Measurements from ENCODE around the gene NGEF. TPM values are rescaled to one million over a fixed set of nuclear protein-coding genes. Genes with fewer than 3 reads are reported as not detected.
A peak's percentile ranks its signal among the peaks of the same experiment; 100 is the strongest.

The NGEF gene
- total RNA-seq, 1 experiment from 2014 or later = 71.3 TPM

GRCh38 chr2:232999354-232999753 lies 13.7 kb downstream of the NGEF start:
- no peak overlapping the region for H3K27ac ChIP-seq (ENCODE audit: low read length)
- no peak overlapping the region for H2AFZ ChIP-seq (ENCODE audit: low read length)
- intact Hi-C loops (cut with micrococcal nuclease) = no loop called here

GRCh38 chr2:232998666-232998985 lies 14.4 kb downstream of the NGEF start:
- Histone ChIP-seq H3K9ac (ENCODE audit: low read length) (no peak overlapping the region), H3K36me3 (ENCODE audit: low read depth, low read length) (no peaks in the 10 kb centered on the region), H3K9me2 (replicated peaks; ENCODE audit: low read length) (no peaks in the 10 kb centered on the region), H3K4me1 (ENCODE audit: insufficient read depth, low read length) (no peaks in the 10 kb centered on the region), H3K27ac (ENCODE audit: low read length) (no peak overlapping the region), H3K4me2 (ENCODE audit: low read length) (no peak overlapping the region), H3K27me3 (ENCODE audit: low read length) (no peaks in the 10 kb centered on the region), H4K20me1 (ENCODE audit: low read length) (no peaks in the 10 kb centered on the region), H3K79me2 (ENCODE audit: low read length) (no peaks in the 10 kb centered on the region), H3F3A (ENCODE audit: low read length, unreplicated experiment) (no peaks in the 10 kb centered on the region), H3K4me3 (ENCODE audit: low read length) (no peak overlapping the region), H3K9me3 (ENCODE audit: low read length) (no peaks in the 10 kb centered on the region), H2AFZ (ENCODE audit: low read length) (no peak overlapping the region)
- DNase-seq (no peak), ATAC-seq (no peak)
- no TSS peak for BruUV-seq (replicated peaks)
- POLR2A ChIA-PET (ENCODE audit: unreplicated experiment) = no interaction called here
- TF ChIP-seq CTCF (conservative IDR thresholded peaks at IDR 0.05; ENCODE audit: low read depth, low read length) (no peak), EZH2 (IDR thresholded peaks at IDR 0.05; ENCODE audit: low read length, unreplicated experiment) (no peak), EZH2phosphoT487 (IDR thresholded peaks at IDR 0.05; ENCODE audit: borderline replicate concordance, low read length) (no peak)
- intact Hi-C loops (cut with micrococcal nuclease) = no loop called here
- CTCF ChIA-PET = no interaction called here

More at GRCh38 chr2:232999354-232999753, 13.7 kb downstream of the NGEF start:
- Histone ChIP-seq H3K9me3 (ENCODE audit: low read length) (no peaks in the 10 kb centered on the region), H3K9ac (ENCODE audit: low read length) (no peak overlapping the region), H3K27me3 (ENCODE audit: low read length) (no peaks in the 10 kb centered on the region), H4K20me1 (ENCODE audit: low read length) (no peaks in the 10 kb centered on the region), H3K4me1 (ENCODE audit: insufficient read depth, low read length) (no peaks in the 10 kb centered on the region), H3K4me2 (ENCODE audit: low read length) (no peak overlapping the region), H3K4me3 (ENCODE audit: low read length) (no peak overlapping the region), H3K79me2 (ENCODE audit: low read length) (no peaks in the 10 kb centered on the region), H3F3A (ENCODE audit: low read length, unreplicated experiment) (no peaks in the 10 kb centered on the region), H3K9me2 (replicated peaks; ENCODE audit: low read length) (no peaks in the 10 kb centered on the region), H3K36me3 (ENCODE audit: low read depth, low read length) (no peaks in the 10 kb centered on the region)
- ChIA-PET CTCF (no interaction called here), POLR2A (ENCODE audit: unreplicated experiment) (no interaction called here)
- TF ChIP-seq CTCF (conservative IDR thresholded peaks at IDR 0.05; ENCODE audit: low read depth, low read length) = no peak; the same call in 1 of the 2 replicates
- TF ChIP-seq EZH2 (IDR thresholded peaks at IDR 0.05; ENCODE audit: low read length, unreplicated experiment) = no peak
- TF ChIP-seq EZH2phosphoT487 (IDR thresholded peaks at IDR 0.05; ENCODE audit: borderline replicate concordance, low read length) = no peak
- no TSS peak for BruUV-seq (replicated peaks)
- peak; percentile 29 for ATAC-seq
- DNase-seq = no peak

- ATAC-seq (no peak), DNase-seq (no peak)
- Histone ChIP-seq H3K36me3 (ENCODE audit: low read depth, low read length) (no peaks in the 10 kb centered on the region), H3K79me2 (ENCODE audit: low read length) (no peaks in the 10 kb centered on the region), H3K27me3 (ENCODE audit: low read length) (no peaks in the 10 kb centered on the region), H3K4me3 (ENCODE audit: low read length) (no peak overlapping the region), H3F3A (ENCODE audit: low read length, unreplicated experiment) (no peaks in the 10 kb centered on the region), H3K9me3 (ENCODE audit: low read length) (no peaks in the 10 kb centered on the region), H3K27ac (ENCODE audit: low read length) (no peak overlapping the region), H2AFZ (ENCODE audit: low read length) (no peak overlapping the region), H3K4me1 (ENCODE audit: insufficient read depth, low read length) (no peaks in the 10 kb centered on the region), H3K4me2 (ENCODE audit: low read length) (no peak overlapping the region), H3K9ac (ENCODE audit: low read length) (no peak overlapping the region), H4K20me1 (ENCODE audit: low read length) (no peaks in the 10 kb centered on the region), H3K9me2 (replicated peaks; ENCODE audit: low read length) (no peaks in the 10 kb centered on the region)
- POLR2A ChIA-PET (ENCODE audit: unreplicated experiment) = no interaction called here
- CTCF ChIA-PET = no interaction called here
- BruUV-seq (replicated peaks) = no TSS peak
- intact Hi-C loops (cut with micrococcal nuclease) = no loop called here
- TF ChIP-seq EZH2phosphoT487 (IDR thresholded peaks at IDR 0.05; ENCODE audit: borderline replicate concordance, low read length) (no peak), CTCF (conservative IDR thresholded peaks at IDR 0.05; ENCODE audit: low read depth, low read length) (no peak), EZH2 (IDR thresholded peaks at IDR 0.05; ENCODE audit: low read length, unreplicated experiment) (no peak)
Measured at GRCh38 chr2:232997749-232998665, 15.0 kb downstream of the NGEF start.
